Activated CD8-positive, alpha-beta memory T cell treated with anti-CD3 and anti-CD28 coated beads, Interleukin-2, amount 50 U/mL, for 1 hour (primary cell): ENCODE results near the gene CXCL10.
"Not testable (repeated sequence)": the region's sequence is repeated elsewhere in the genome, so short reads cannot be mapped to it uniquely, and the experiment has no call there.

ENCODE experiments used
- DNase-seq: peaks from one replicate; pipeline ENCODE4 v3.0.0-alpha.2; 2020; ENCODE audit errors: extremely low read depth

Gene CXCL10

DNA sequence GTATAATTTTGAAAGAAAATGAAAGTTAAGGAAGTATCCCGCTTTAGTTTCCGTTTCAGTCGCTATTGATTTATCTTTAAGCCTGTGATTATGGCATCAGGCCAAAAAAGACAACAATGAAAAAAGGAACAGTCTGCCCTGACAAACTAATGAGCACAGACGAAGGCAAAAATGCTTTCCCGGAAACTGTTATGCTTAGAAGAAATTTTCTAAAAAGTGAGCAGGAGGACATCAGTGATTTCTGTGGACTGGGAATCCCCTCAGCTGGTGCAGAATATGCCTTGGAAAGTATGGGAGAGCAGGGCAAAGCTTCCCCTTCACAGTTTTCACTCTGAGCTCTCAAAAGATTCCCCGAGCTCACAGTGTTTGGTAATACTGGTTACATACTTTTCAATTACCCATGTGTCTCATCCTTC is 5.1 kb upstream of the CXCL10 start:
- no peak for DNase-seq

DNA sequence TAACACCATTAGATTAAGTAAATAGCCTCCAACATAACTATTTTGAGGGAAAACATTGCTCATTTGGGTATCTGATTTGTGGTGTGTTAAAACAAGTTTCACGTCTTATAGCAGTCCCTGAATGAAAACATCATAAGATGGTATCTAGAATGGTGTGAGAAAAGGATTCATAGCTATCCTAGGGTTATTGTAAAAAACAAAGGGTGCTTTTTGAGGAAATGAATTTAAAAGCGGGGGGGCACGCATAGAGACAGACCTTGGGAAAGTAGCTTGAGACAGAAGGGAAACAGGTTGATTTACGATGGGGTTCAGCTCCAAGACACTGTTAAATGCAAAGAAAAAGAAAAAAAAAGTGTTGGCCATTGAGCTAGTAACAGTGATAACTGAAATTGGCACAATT is 768 bp upstream of the CXCL10 start:
- no peak for DNase-seq

DNA sequence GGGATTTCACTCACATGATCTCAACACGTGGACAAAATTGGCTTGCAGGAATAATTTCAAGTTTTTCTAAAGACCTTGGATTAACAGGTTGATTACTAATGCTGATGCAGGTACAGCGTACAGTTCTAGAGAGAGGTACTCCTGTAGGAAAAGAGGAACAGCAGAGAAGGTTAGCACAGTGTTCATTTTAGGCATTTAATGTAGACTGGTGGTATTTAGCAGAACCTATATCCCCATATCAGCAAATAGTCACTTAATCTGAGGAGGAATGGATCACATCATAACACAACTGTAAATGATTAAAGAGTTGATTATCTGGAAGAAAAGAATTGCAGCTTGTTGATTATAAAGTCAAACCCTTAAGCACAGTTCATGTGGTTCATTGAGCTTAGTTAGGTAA is 620 bp downstream of the CXCL10 start:
- DNase-seq: no peak

DNA sequence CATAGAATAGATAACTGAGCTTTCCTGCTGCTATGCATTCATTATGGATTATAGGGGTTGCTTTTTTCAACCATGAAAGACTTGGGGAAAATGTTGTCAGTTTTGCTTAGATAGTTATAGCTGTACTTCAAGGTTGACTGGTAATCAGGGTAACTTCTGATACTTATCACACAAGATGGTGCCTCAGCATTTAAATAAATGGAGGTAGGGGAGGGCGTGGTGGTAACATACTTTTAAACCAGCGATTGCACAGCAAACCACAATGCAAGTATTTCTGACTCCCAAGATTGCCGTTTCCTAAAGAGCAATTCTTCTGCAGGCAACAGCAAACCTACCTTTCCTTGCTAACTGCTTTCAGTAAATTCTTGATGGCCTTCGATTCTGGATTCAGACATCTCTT is 1.3 kb downstream of the CXCL10 start:
- DNase-seq: no peak

DNA sequence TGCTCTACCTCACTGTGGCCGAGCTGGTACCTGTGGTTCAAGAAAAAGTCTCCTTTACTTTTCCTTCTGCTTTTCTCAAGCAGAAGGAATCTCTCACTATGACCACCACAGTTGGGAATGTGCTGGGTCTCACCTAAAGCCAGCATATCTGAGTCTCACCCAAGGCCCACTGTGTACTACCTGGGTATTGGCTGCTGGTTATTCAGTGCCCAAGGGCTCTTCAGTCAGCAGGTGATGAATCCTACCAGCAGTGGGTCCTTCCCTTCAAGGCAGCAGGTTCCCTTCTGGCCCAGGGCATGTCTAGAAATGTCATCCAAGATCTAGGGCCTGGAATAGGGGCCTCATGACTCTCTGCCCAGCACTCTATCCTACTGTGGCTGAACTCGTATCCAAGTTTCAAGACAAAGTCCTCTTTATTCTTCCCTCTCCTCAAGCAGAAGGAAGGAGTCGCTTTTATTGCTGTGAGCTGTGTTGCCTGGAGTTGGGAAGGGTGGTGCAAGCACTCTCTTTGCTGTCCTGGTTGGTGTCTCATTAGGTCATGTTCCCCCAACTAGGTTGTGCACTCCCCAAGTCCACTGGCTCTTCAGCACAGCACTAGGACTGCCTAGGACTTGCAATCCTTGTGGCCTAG is 6.1 kb downstream of the CXCL10 start:
- no peak for DNase-seq

DNA sequence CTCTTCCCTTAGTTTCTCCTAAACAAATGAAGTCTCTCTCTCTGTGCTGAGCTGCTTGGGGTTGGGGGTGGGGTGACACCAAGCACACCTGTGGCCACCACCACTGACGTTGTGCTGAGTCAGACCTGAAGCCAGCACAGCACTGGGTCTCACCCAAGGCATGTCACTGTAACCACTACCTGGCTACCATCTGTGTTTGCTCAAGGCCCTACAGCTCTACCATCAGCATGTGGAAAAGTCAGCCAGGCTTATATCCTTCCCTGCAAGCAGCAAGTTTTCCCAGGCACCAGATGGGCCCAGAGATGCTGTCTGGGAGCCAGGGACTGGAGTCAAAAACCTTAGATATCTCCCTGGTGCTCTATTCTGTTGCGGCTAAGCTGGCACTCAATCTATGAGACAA is 6.9 kb downstream of the CXCL10 start:
- DNase-seq: no peak

- DNase-seq: no peak
Measured at GRCh38 chr4:76013540-76013939, 9.8 kb downstream of the CXCL10 start.

GRCh38 chr4:76012388-76012801 is 10.9 kb downstream of the CXCL10 start:
- DNase-seq: no peak

- DNase-seq: no peak
Measured at GRCh38 chr4:76011700-76012387, 11.5 kb downstream of the CXCL10 start.

GRCh38 chr4:76011018-76011670 is 12.2 kb downstream of the CXCL10 start:
- DNase-seq: no peak

DNA sequence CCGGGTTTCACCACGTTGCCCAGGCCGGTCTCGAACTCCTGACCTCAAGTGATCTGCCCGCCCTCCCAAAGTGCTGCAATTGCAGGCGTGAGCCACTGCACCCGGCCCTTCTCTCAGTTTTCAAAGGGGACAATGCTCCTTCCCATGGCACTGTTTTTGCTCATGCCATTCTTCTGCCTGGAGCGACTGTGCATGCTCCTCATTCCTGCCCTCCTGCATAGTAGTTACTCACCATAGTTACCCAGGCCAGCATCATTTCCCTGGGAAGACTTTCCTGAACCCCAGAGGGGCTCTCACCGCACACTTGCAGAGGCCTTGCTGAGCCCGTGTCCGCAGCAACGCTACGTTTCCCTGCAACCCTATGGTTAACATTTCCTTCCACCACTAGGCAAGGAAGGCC is 12.7 kb downstream of the CXCL10 start:
- no peak for DNase-seq

GRCh38 chr4:76009311-76009710 is 14.0 kb downstream of the CXCL10 start:
- no peak for DNase-seq

DNA sequence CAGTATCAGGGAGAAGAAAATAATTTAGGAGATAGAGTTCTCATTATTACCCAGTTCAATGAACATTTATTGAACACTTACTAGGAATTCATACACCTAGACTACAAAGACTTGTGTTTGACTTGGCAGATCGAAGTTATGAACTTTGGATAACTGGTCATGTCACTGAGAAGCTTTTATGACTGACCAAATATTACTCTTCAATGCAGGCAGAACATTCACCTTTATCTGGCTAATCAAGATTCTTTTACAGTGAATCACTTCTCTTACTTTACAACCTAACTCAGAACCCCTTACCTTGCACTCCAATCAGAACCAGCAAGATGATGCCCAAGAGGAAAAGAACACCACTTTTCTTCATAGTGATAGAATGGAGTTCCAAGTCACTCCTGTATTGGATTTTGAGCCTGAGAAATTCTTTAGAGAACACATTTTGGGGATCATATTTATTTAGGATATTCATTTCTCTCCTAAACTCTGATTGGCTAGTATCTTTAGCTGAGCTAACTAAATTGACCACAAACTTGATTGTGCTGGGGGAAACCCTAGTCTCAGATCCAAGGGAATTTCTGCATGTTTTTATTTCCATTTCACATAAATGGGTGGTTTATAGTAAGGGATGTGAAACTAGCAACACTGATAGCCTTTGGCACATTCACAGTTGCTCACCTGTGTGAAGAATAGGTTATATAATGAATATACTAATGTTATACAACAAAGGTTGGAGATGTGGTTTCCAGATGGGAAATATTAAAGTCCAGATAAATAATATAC is 16.0 kb downstream of the CXCL10 start, which contains the start of gene CXCL9:
TSS of gene CXCL9 (minus strand) at position 421 of the 774 bp plus-strand sequence. CDS start at position 361, 60 bp downstream.
- no peak for DNase-seq

DNA sequence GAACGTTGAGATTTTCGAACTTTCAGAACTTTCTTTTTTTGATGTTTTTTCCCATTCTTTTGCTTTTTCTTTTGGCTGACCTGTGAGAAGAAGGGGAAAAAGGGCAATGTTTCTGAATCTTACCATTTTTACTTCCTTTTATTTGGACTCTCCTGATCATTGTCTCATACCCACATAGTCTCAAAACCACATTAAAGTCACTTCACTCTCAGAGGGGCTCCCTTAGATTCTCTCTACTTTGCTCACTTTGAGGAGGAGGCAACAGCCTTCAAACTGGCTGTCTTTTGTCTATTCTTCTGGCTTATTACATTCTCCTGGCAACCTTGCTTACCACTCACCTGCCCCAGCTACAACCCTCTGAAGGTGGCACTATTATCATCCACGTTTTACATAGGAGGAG is 19.7 kb downstream of the CXCL10 start:
- DNase-seq: no peak

DNA sequence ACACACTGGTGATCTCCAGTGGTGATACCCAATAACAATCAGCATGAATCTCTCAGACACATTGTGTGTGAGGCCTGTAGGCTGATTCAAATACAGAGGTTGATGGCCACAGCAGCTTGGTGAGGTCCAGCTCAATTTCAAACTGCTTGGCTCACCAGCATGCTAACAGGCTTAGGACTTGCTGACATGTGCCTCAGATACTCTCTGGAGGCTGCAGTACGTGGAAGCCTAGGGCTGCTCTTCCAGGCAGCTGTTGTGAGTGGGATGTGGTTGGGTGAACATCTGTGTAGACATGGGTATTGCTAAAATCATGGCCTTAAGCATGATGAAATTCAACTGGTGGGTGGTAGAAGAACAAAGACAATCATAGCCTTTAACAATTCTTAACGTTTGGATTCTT is 20.3 kb downstream of the CXCL10 start:
- DNase-seq: no peak

DNA sequence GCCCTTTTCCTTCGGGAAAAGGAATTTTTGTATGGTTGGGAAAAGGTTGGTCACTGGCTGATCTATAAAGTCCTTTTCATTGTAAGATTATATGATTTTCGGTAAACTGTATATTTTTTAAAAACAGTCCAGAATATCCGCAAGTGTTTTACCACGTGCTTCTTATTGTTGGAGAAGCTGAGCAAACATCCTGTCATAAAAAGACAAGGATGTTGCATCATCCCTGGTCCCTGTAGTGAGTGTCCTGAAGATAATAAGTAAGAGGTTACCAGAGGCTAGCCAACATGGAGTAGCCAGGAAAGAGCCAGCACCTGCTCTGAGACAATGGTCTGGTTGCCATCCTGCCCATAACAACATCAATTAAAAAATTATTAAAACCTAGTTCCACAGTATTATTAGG is 21.1 kb downstream of the CXCL10 start:
- no peak for DNase-seq

DNA sequence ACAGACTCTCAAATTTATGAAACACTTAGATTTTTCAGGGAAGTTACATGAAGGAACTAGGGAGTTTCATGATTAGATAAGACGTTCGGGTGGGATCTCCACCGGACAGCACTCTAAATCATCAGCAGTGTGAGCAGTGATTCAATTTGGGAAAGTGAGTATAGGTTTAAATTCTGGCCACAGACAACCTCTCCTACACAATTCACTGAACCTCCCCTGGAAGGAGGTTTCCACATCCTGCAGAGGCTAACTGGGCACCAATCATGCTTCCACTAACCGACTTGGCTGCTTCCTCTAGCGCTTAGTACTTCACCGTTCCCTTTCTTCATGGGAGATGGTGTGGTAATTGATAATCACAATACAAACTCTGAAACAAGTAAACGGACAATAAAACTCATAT is 21.6 kb downstream of the CXCL10 start:
- DNase-seq: no peak

GRCh38 chr4:76000279-76000678 is 23.0 kb downstream of the CXCL10 start:
- DNase-seq: no peak

DNA sequence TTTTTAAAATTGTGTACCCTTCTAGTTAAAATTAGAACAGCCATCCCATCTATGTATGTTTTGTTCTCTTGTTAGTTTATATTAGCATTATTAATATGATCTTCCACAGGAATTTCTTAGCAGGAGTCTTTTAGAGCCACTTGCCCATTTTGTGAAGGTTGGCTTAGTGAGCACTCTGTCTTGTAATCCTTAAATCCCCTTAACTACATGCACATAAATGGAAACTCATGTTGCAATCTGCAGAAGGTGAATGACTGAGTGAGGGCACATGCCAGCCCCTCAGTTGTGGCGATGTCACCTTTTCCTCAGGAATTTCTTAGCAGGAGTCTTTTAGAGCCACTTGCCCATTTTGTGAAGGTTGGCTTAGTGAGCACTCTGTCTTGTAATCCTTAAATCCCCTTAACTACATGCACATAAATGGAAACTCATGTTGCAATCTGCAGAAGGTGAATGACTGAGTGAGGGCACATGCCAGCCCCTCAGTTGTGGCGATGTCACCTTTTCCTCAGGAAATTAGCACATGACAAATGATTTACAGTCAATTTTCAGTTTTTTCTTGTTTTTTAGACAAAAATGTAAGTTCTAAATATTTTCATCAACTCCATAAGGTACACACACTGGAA is 24.7 kb downstream of the CXCL10 start:
- not testable (repeated sequence) for DNase-seq

DNA sequence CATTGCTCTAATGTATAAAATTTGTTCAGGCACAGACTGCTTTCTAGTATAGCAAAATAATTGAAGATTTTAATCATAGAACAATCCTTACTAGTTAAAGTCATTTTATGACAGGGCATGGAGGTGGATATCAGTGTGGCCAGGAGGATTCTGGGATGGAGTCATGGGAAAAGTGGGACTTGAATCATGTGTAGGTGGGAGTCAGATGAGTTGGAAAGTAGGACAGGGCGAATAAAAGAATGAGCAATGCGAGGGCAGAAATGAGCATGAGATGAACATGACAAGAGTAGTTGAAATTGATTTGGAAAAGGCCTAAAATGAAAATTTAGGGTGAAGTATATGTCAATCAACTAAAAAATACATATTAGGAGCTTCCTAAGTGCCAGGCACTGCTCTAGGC is 25.4 kb downstream of the CXCL10 start:
- DNase-seq: no peak

DNA sequence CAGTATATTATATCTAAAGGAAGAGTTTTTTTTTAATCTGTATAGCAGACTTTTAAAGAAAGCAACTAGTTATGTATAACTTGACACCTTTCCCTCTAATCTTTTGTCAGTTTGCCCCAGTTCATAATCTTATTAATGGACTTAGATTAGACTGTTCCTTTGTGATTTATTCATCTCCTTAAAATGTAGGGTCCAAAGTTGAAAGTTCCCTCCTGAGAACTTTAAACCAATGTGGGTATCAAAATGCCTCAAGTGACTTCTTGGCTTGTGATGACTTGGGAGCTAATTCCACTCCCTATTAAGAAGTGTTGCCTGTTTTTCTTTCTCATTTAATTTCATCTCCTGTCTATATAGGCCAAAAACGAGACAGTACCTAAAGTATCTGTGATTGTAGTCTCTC is 26.2 kb downstream of the CXCL10 start:
- no peak for DNase-seq

DNA sequence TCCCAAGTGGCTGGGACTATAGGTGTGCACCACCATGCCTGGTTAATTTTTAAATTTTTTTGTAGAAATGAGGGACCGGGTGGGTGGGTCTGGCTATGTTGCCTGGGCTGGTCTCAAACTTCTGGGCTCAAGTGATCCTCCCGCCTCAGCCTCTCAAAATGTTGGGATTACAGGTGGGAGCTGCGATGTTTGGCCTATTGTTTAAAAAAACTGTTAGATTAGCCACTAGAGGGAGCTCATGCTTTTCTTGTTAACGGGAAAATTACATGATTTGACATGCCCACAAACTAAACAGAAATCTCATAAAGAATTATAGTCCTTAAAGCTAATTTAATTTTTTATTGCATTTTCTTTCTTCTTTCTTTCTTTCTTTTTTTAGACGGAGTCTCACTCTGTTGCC is 27.6 kb downstream of the CXCL10 start:
- DNase-seq: no peak
